ENCODE data around the gene PRR20G.

DNA sequence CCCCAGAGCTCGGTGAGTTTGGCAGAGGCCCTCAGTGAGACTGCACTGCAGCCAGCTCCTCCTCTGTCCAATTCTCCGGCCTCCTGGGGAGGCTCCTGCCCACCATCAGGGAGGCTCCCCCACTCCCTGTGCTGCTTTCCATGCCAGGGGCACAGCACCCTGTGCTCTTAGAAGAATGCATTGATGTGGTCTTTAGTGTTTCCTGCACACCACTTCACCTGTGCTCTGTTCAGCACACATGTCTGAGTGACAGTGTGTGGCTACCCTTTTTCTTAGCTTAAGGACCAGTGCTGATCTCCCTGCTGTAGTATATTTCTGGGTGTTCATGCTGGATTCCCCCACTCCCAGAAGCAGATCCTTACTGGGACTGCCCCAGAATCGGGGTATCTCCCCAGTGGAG, 36.2 kb upstream of the PRR20G start:
- no peak for TF ChIP-seq EZH2 (IDR thresholded peaks at IDR 0.05; ENCODE audit: insufficient read depth, poor library complexity, severe bottlenecking)
- no peak for TF ChIP-seq EZH2phosphoT487 (IDR thresholded peaks at IDR 0.05; ENCODE audit: insufficient read depth, low read depth)
